HG02840 (cell line): ENCODE measurements around the gene ACTN1.
"Not testable (repeated sequence)": the region's sequence is repeated elsewhere in the genome, so short reads cannot be mapped to it uniquely, and the experiment has no call there.

Experiments used
- ATAC-seq: cut with Tn5 transposase; IDR thresholded peaks from one replicate; pipeline ENCODE4 v1.9.1; 2021; ENCODE audit warnings: mild to moderate bottlenecking, moderate library complexity, moderate number of reproducible peaks; ENCODE audit not compliant: unreplicated experiment, low FRiP score

ACTN1 gene

GRCh38 chr14:68979021-68979721, at the start of gene ACTN1:
ACTN1 (minus strand) TSS chr14:68979302; CDS start chr14:68979056, 246 bp downstream.
- no peak for ATAC-seq

- ATAC-seq, result no peak
These were observed 48.3 kb upstream of the ACTN1 start for GRCh38 chr14:69027242-69027913.

GRCh38 chr14:69023035-69023434, 43.9 kb upstream of the ACTN1 start:
- ATAC-seq, result no peak

- ATAC-seq, result not testable (repeated sequence)
These were observed 43.0 kb upstream of the ACTN1 start for GRCh38 chr14:69022093-69022492.

- no peak for ATAC-seq
These were observed 38.6 kb upstream of the ACTN1 start for GRCh38 chr14:69017706-69018105.

- ATAC-seq, result no peak
These were observed 35.7 kb upstream of the ACTN1 start for GRCh38 chr14:69014829-69015259.

- ATAC-seq, result no peak
These were observed 35.1 kb upstream of the ACTN1 start for GRCh38 chr14:69013943-69014782.

- ATAC-seq, result no peak
These were observed 33.3 kb upstream of the ACTN1 start for GRCh38 chr14:69012256-69012953.

- ATAC-seq, result no peak
These were observed 31.5 kb upstream of the ACTN1 start for GRCh38 chr14:69010648-69011047.

DNA sequence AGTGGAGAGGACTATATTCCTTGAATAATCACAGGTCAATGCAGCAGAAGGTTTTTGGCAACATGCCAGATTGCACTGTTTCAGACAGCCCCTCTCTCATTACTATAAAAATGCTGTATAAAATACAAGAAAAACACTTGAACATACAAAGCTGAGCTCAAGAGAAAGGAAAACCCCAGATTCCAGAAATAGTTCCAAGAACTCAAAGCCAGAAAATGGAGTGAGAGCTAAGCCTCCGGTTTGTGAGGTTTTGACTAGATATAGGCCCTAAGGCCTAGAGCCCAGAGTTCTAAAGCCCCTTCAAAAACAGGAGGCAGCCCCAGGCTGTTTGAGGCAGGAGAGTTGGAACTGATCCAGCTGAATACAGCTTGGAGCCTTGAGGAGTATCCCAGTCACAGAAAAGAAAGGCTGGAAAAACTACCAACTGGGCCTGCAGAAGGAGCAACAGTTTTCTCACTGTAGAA, 29.4 kb upstream of the ACTN1 start:
- no peak for ATAC-seq

GRCh38 chr14:69006346-69006745, 27.2 kb upstream of the ACTN1 start:
- no peak for ATAC-seq

- no peak for ATAC-seq
These were observed 26.5 kb upstream of the ACTN1 start for GRCh38 chr14:69005432-69006148.

- no peak for ATAC-seq
These were observed 25.8 kb upstream of the ACTN1 start for GRCh38 chr14:69004731-69005431.

DNA sequence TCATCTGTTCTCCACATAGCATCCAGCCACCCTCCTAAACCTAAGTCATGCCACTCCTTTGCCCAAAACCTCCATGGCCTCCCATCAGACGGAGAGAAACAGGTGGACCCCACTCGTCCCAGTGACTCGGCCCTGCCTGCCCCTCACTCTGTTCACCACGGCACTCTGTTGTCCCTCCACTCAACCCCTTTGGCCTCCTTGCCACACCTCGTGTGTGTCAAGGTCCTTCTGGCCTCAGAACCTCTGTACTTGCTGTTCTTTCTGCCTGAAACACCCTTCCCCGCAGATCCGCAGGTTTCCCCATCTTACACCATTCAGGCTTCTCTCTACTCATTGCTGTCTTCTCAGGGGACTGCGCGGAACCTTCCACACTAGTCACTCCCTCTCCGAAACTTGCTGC, 24.5 kb upstream of the ACTN1 start:
- no peak for ATAC-seq

DNA sequence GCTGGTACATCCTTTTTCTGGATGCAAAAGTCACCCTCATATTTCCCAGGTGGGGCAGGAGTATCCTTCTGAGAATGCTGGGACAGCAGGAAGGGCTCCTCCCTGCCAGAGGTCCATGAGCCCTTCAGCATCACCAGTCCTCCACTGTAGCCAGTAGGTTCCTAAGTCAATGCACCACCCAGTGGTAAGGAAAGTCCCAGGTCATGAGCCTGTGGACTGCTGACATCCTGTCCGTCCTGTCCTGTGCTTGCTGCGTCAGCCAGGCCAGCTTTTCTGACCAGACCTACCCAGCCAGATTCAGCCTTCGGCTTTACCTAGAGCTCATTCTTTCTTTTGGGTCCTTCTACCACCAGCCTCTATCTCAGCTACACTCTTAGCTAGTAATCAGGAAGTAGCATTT, 23.0 kb upstream of the ACTN1 start:
- no peak for ATAC-seq

- ATAC-seq, result no peak
These were observed 22.3 kb upstream of the ACTN1 start for GRCh38 chr14:69001375-69001774.

DNA sequence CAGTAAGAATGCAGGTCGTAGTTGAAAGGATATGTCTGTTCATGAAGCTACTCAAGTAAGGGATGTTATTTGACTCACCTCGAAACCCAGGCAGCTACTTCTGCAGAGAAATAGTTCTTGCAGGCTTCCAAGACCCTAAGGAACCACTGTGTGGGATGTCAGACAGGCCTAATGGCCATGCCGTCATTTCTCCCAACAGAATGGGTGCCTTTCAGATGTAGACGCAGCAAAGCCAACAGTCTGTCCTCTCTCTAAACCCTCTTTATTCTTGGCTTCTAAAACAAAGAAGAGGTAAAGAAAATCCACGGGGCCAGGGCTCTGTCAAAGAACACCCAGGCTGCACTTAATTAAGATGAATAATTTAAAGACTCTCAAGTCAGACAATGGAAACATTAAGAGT, 19.0 kb upstream of the ACTN1 start:
- ATAC-seq, result no peak

GRCh38 chr14:68995731-68996130, 16.6 kb upstream of the ACTN1 start:
- ATAC-seq, result no peak

- ATAC-seq, result no peak
These were observed 15.0 kb upstream of the ACTN1 start for GRCh38 chr14:68994056-68994455.
